ENCODE results near the gene DPPA4.

- TF ChIP-seq POLR2A (IDR thresholded peaks at IDR 0.05; ENCODE audit: low read length) (no peak), GATA1 (IDR thresholded peaks at IDR 0.05; ENCODE audit: low read depth, low read length) (no peak)
Measured at GRCh38 chr3:109313061-109313460, 24.3 kb downstream of the DPPA4 start.

All from erythroblast (primary cell).